ENCODE measurements around the gene ACADVL.

DNA sequence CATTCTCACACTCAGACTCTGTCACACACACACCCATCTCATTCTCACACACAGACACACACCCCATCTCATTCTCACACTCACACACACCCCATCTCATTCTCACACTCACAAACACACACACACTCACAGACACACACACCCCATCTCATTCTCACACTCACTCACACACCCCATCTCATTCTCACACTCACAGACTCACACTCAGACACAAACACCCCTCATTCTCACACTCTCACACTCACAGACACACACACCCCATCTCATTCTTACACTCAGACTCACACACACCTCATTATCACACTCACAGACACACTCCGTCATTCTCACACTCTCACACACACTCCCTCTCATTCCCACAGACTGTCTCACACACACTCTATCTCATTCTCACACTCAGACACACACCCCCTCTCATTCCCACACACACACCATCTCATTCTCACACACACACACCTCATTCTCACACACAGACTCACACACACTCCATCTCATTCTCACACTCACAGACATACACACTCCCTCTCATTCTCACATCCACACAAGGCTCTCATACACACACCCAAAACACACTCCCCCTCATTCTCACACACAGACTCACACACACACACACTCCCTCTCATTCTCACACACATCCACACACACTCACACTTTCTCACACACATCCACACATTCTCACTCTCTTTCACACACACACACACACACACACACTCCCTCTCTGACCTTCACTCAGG lies 43.5 kb upstream of the ACADVL start:
- TF ChIP-seq, protein P1, sequence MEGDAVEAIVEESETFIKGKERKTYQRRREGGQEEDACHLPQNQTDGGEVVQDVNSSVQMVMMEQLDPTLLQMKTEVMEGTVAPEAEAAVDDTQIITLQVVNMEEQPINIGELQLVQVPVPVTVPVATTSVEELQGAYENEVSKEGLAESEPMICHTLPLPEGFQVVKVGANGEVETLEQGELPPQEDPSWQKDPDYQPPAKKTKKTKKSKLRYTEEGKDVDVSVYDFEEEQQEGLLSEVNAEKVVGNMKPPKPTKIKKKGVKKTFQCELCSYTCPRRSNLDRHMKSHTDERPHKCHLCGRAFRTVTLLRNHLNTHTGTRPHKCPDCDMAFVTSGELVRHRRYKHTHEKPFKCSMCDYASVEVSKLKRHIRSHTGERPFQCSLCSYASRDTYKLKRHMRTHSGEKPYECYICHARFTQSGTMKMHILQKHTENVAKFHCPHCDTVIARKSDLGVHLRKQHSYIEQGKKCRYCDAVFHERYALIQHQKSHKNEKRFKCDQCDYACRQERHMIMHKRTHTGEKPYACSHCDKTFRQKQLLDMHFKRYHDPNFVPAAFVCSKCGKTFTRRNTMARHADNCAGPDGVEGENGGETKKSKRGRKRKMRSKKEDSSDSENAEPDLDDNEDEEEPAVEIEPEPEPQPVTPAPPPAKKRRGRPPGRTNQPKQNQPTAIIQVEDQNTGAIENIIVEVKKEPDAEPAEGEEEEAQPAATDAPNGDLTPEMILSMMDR (IDR thresholded peaks at IDR 0.05), result no peak
- TF ChIP-seq ZFX (IDR thresholded peaks at IDR 0.05; ENCODE audit: borderline replicate concordance), result no peak
